AG10803 (cell line): ENCODE measurements around the gene PHLDA1.
"Not testable (repeated sequence)": the region's sequence is repeated elsewhere in the genome, so short reads cannot be mapped to it uniquely, and the experiment has no call there.

ENCODE experiments used
- DNase-seq: peaks from one replicate; pipeline ENCODE4 v3.0.0; 2010; ENCODE audit warnings: low read depth
- H3K4me3 ChIP-seq: 2 replicates; pipeline ENCODE4 v1.5.1; 2011; ENCODE audit warnings: mild to moderate bottlenecking, low read length, control low read depth
- TF ChIP-seq, protein P1 (sequence below): conservative IDR thresholded peaks from 2 replicates; pipeline ENCODE4 v1.5.1; 2011; ENCODE audit warnings: mild to moderate bottlenecking, low read length, control low read depth, inconsistent platforms

Gene PHLDA1

DNA sequence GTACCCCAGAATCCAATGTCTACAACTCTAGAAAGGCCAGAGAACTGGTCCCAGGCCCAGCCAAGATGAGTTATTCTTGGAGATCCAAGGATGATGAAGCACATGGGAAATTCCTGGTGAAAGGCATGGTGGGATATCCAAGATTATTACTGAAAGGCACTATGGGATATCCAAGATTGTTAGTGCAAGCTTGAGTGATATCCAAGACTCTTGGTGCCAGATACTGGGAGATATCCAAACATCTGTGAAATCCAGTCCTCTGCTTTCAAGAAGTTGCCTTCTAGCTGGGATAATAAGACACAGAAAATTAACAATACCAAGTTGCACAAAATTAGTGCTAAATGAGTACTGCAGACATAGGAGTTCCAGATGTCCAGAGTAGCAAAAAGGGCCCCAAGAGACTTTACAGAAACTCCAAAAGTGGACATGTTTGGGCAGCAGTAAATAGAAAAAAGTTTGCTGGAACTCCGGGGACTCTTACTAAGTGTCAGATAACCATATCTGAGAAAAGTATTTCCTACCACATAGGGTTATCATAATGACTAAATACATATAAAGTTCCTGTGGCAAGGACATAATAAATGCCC, 34.6 kb downstream of the PHLDA1 start:
- DNase-seq: peak; percentile 59
- TF ChIP-seq, protein P1, sequence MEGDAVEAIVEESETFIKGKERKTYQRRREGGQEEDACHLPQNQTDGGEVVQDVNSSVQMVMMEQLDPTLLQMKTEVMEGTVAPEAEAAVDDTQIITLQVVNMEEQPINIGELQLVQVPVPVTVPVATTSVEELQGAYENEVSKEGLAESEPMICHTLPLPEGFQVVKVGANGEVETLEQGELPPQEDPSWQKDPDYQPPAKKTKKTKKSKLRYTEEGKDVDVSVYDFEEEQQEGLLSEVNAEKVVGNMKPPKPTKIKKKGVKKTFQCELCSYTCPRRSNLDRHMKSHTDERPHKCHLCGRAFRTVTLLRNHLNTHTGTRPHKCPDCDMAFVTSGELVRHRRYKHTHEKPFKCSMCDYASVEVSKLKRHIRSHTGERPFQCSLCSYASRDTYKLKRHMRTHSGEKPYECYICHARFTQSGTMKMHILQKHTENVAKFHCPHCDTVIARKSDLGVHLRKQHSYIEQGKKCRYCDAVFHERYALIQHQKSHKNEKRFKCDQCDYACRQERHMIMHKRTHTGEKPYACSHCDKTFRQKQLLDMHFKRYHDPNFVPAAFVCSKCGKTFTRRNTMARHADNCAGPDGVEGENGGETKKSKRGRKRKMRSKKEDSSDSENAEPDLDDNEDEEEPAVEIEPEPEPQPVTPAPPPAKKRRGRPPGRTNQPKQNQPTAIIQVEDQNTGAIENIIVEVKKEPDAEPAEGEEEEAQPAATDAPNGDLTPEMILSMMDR: no peak
- H3K4me3 ChIP-seq: no peak overlapping the region

DNA sequence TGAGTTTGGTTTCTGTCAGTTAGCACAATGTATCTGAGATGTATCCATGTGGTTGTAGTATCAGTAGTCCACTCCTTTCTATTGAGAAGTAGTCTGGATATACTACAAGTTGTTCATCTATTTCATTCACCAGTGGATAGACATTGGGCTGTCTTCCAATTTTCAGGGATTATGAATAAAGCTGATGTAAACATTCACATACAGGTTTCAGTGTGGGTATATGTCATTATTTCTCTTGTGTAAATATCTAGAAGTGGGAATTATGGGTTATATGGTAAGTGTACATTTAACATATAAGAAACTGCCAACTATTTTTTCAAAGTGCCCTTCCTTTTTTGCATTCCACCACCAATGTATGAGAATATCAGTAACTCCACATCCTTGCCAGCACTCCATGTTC, 35.9 kb downstream of the PHLDA1 start:
- TF ChIP-seq, protein P1: no peak
- no peak for DNase-seq

DNA sequence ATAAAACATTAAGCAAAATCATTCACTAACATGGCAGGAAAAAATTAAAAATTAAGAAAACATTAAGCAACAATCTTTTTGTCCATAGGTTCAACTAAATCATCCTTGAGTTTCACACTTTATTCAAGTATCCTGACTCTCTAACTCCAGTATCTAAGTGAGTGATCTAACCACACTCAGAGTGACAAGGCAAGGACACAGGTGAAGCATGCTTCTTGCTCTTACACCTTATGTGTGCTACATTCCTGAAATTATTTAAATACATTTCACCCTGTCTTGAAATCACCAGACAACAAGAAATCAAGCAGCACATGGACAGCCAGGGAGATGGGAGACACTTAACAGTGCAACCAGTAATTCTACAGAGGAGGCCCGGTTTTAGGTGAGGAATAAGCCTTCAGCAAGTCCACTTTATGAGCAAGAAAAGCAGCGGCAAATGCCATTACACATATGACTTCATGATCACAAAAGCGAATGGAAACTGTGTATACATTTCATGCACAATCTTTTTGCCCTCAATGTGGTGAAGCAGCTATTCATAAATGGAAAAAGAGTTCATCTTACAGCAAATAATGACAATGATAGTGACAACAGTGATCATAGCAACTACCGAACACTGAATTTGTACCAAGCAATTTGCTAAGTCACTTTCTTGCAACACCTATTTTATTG, 37.4 kb downstream of the PHLDA1 start:
- H3K4me3 ChIP-seq: no peak overlapping the region
- TF ChIP-seq, protein P1: no peak
- no peak for DNase-seq

More for the DNA sequence above, 35.9 kb downstream of the PHLDA1 start:
- H3K4me3 ChIP-seq: no peak overlapping the region

DNA sequence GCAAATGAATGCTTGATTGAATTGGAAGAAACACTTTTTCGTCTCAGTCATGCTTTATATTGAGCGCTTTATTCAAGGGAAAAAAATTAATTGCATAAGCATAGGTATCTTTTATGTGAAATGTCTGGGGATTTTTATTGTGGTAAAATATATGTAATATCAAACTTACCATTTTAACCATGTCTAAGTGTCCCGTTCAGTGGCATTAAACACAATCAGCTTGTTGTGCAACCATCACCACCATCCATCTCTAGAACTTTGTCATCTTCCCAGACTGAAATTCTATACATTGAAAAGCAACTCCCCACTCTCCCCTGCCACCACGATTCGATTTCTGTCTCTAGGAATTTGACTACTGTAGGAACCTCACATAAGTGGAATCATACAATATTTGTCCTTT, 39.8 kb downstream of the PHLDA1 start:
- TF ChIP-seq, protein P1: no peak
- no peak overlapping the region for H3K4me3 ChIP-seq
- no peak for DNase-seq

DNA sequence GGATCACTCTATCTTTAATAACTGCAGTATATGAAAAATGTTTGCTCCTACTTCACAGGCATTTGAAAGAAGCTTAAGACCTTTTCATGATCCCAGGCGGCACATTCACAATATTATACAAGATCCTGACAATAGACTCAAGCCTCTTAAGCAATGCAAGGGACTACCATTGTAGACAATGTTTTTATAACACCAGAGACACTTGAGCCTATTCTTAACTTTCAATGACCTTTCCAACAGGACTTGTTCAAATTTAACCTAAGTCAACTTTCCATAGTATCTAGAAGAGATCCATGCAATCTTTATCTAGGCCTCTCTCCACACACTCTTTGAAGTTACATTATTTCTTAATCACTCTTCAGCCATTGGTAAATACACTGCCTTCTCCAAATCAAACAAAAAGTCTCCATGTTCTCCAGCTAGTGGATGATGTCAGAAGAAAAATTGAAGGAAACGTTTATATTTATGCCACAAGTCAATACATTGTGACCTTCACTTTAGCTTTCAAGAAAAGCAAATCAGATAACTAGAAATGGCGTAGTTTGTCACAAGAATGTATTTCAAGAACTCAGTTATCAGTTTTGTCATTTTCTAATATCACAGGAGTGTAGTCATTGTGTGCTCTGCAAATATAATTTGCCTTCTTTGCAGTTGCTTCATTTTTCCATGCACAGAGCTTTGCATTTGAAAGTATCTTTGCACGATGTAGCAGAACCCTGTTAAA, 41.2 kb downstream of the PHLDA1 start:
- no peak overlapping the region for H3K4me3 ChIP-seq
- DNase-seq: no peak
- TF ChIP-seq, protein P1: no peak

DNA sequence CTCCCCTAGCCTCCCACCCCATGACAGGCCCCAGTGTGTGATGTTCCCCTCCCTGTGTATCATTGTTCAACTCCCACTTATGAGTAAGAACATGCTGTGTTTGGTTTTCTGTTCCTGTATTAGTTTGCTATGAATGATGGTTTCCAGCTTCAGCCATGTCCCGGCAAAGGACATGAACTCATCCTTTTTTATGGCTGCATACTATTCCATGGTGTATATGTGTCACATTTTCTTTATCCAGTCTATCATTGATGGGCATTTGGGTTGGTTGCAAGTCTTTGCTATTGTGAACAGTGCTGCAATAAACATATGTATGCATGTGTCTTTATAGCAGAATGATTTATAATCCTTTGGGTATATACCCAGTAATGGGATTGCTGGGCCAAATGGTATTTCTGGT, 43.9 kb downstream of the PHLDA1 start:
- not testable (repeated sequence) for DNase-seq, H3K4me3 ChIP-seq

DNA sequence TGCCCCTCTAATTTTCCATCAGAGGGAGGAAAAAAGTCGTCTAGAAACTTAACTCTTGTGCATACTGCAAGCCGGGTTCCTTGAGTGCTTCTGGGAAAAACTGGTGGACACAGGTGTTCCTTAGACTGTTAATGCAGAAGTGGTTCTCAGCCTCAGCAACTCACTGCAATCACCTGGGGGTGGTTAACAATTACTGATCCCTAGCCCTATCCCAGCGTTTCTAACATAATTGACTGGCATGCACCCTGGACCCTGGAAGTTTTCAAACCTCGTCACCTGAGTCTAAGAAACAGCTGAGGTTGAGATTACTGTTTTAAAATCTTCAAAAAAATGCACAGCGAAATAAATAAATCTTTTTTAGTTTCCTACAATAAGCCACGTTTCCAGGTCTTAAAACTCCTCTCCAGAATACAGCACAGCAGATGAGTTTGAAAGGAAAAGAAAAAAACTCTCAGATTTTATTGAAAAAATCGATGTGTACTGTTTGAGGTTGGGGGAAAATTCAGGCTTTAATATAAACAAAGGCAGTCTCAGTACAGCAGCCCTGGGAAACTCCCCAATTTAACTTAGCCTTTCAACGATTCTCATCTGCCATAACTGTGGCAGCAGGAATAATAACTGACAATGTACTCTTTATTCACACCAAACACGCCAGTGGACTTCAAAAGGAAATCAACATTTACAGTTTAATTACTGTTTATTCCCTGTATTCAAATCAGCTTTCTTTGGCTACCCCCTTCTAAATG, 45.4 kb downstream of the PHLDA1 start:
- no peak overlapping the region for H3K4me3 ChIP-seq
- DNase-seq: no peak
- TF ChIP-seq, protein P1: no peak
